NCI-H187 treated with DMSO at 0.1 percent for 48 hours (cell line): Measurements from ENCODE around the gene NSMCE3.

ENCODE experiments used
- DNase-seq: peaks from one replicate; lab custom pipeline; 2025; lab: John Stamatoyannopoulos, UW

Gene NSMCE3

GRCh38 chr15:29269485-29270168 is at the start of gene NSMCE3:
Gene NSMCE3, minus strand, starts transcription at chr15:29269822. Its CDS starts 117 bp downstream, at chr15:29269705.
- DNase-seq, result no peak

GRCh38 chr15:29316422-29316821 is 46.8 kb upstream of the NSMCE3 start:
- no peak for DNase-seq

GRCh38 chr15:29312387-29312786 is 42.8 kb upstream of the NSMCE3 start:
- DNase-seq, result no peak

- no peak for DNase-seq
Observed at GRCh38 chr15:29311696-29312095, 42.1 kb upstream of the NSMCE3 start.

- no peak for DNase-seq
Observed at GRCh38 chr15:29309139-29309538, 39.5 kb upstream of the NSMCE3 start.

- no peak for DNase-seq
Observed at GRCh38 chr15:29308299-29308698, 38.7 kb upstream of the NSMCE3 start.

GRCh38 chr15:29305556-29305955 is 35.9 kb upstream of the NSMCE3 start:
- DNase-seq, result no peak

- DNase-seq, result no peak
Observed at GRCh38 chr15:29302871-29303270, 33.2 kb upstream of the NSMCE3 start.

- no peak for DNase-seq
Observed at GRCh38 chr15:29299784-29300183, 30.2 kb upstream of the NSMCE3 start.

- DNase-seq, result no peak
Observed at GRCh38 chr15:29299331-29299730, 29.7 kb upstream of the NSMCE3 start.

GRCh38 chr15:29294732-29295325 is 25.2 kb upstream of the NSMCE3 start:
- DNase-seq, result no peak

GRCh38 chr15:29291067-29291845 is 21.6 kb upstream of the NSMCE3 start:
- no peak for DNase-seq

GRCh38 chr15:29289173-29289572 is 19.6 kb upstream of the NSMCE3 start:
- DNase-seq, result no peak

- no peak for DNase-seq
Observed at GRCh38 chr15:29285386-29285785, 15.8 kb upstream of the NSMCE3 start.

GRCh38 chr15:29283381-29283780 is 13.8 kb upstream of the NSMCE3 start:
- no peak for DNase-seq

GRCh38 chr15:29280514-29280913 is 10.9 kb upstream of the NSMCE3 start:
- DNase-seq, result no peak

- no peak for DNase-seq
Observed at GRCh38 chr15:29278436-29279105, 8.9 kb upstream of the NSMCE3 start.

- no peak for DNase-seq
Observed at GRCh38 chr15:29276366-29276765, 6.7 kb upstream of the NSMCE3 start.

GRCh38 chr15:29275855-29276254 is 6.2 kb upstream of the NSMCE3 start:
- DNase-seq, result no peak

GRCh38 chr15:29274946-29275345 is 5.3 kb upstream of the NSMCE3 start:
- DNase-seq, result no peak

GRCh38 chr15:29272219-29272618 is 2.6 kb upstream of the NSMCE3 start:
- no peak for DNase-seq

GRCh38 chr15:29270976-29271375 is 1.4 kb upstream of the NSMCE3 start:
- no peak for DNase-seq
